GM19452 (cell line): Measurements from ENCODE around the gene TM9SF2.
A peak's percentile ranks its signal among the peaks of the same experiment; 100 is the strongest.
"Not testable (repeated sequence)": the region's sequence is repeated elsewhere in the genome, so short reads cannot be mapped to it uniquely, and the experiment has no call there.

Experiments used
- ATAC-seq: cut with Tn5 transposase; IDR thresholded peaks from one replicate; pipeline ENCODE4 v1.9.1; 2021; ENCODE audit not compliant: unreplicated experiment

TM9SF2 gene

DNA sequence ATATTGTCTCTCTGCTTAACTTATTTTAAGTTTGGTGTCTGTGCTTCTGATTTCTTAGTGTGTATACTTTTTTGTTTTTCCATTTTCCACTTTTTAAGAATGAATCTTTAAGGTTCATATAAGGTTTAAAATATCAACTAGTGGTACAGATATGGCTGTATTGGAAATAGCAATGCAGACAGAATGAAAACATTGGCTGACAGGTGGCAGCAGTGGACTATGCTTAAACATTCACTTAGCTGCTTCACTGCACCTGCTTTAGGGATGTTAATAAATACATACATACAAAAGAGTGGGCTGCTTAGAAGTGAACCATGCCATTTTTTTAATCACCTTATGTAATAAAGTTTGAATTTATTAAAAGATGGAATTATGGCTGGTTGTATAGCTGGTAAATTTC is 27.3 kb downstream of the TM9SF2 start:
- ATAC-seq = peak; percentile 68

DNA sequence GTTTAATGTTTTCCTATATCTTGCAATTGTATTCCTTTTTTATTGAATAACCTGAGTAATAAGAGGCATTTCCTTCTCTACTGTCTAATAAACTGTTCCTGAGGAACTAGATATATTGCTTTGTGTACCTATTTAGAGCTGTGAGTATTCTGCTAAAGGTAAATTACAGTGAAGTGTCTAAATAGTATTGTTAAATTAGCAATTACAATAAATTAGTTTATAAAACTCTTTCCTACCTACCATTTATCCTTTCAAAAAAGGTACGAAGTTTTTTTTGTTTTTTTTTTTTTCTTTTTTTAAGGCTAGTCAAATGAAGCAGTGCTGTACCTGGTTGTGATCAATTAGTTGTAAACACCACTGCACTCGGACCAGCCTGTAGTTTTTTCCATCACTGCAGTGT is 34.8 kb downstream of the TM9SF2 start:
- no peak for ATAC-seq

DNA sequence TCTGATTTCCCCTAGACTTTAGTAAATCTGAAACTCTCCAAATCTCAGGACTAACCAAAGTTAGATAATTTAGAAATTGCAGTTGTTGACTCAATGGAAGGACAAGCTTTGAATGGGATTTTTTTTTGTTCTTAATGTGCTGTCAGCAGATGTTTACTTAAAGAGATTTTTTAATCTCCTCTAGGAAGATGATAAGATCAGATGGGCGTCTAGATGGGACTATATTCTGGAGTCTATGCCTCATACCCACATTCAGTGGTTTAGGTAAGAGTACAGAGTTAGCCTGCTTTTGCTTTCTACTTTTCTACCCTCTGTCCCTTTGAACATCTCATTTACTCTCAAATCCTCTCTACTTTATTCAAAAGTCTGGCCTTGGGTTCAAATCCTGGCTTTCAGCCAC is 39.3 kb downstream of the TM9SF2 start:
- ATAC-seq = no peak

DNA sequence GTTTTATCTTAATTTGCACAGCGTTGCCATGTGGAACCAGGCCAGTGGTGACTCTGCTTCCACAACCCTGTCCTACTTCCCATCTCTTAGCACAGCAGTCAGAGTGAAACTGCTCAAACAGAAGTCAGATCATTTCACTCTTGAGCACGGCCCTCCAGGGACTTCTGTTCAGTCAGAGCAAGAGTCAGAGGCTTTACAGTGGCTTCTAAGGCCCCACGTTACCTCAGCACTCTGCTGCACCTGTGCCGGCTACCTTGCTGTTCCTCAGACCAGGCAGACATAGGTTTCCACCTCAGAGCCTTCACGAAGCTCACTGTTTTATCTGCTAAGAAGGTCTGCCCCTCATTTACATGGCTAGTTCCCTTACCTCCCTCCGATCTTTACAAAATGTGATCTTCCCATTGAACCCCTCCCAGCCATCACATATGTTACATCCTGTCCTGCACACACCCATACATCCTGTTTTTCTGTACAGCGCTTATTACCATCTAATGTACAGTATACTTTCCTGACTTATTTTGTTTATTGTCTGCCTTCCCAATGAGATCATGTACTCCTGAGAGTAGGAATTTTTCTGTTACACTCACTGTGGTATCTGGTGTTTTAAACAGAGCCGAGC is 41.6 kb downstream of the TM9SF2 start:
- ATAC-seq = peak; percentile 99

DNA sequence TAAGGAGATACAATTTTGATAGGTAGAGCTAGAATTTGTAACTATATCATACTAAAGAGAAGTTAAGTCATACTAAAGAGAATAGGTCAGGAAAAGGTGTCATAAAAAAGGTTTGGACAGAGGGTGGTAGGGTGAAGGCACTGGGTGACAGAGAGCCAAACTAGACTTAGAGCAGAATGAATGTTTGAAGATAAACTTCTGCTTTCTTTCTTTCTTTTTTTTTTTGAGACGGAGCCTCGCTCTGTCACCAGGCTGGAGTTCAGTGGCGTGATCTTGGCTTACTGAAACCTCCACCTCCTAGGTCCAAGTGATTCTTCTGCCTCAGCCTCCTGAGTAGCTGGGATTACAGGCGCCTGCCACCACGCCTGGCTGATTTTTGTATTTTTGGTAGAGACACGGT is 44.1 kb downstream of the TM9SF2 start:
- no peak for ATAC-seq

DNA sequence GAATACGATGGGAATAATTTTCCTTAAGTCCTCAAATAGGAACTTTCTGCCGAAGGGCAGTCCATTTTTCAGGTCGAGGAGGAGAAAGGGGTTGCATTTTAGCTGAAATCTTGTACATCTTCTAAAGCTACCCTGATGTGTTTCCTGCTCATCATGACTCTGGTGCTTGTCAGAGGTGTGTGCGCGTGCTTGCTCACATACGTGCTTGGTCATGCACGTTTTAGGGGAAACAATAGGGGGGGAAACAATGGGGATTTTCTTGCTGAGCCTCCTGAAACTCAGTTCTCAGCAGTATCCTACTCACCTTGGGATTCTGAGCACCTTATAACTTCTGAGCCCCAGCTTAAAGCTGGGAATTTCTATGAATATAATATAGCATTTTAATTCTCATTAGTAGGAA is 44.7 kb downstream of the TM9SF2 start:
- ATAC-seq = no peak

DNA sequence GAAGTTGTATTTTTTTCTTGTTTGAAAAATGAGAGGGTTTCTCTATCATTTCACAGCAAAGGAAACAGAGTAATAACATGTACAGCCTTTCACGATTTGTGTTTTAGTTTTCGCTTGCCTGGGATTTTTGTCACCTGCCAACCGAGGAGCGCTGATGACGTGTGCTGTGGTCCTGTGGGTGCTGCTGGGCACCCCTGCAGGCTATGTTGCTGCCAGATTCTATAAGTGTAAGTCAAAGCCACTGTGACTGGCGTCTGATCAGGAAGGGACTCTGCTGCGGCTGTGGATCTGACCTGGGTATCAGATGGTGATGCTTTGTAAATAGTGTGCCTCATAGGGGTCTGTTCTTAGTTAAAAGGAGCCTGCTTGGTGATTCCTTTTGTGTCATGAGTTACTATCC is 45.6 kb downstream of the TM9SF2 start:
- ATAC-seq = no peak

DNA sequence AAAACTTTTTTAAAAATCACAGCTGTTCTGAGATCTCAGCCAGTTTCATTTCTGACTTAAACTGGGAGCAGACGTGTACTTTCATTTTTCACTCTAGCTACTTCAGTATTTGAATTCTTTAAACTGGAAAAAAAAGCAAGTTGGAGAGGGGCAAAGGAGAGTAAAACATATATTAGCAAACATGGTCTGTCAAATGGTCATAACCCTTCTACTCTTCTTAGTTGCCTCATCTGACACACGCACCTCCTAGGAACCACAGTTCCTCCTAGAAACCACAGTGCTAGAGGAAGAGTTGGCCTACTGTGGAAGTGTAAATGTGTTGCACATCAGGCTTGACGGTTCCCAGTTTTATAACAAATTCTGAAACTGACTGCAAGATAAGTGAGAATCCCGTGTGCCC is 47.2 kb downstream of the TM9SF2 start:
- peak; percentile 65 for ATAC-seq

DNA sequence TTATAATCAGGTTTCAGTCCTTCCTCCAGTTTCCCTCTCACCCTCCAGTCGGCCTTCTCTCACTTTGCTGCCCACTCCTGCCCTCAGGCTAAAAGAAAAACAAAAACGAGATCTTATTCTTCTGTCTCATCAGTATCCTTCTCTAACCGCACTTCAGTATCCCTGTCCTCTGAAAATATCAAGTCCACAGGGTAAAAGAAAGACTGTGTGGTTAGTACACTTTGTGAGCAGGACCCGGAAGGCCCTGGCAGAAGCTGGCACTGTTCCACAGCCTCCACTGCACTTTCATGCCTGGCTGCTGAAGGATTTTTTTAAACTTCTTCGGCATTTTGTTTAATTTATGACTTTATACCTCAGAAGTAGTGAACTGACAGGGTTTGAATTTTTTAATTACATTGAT is 51.8 kb downstream of the TM9SF2 start:
- no peak for ATAC-seq

DNA sequence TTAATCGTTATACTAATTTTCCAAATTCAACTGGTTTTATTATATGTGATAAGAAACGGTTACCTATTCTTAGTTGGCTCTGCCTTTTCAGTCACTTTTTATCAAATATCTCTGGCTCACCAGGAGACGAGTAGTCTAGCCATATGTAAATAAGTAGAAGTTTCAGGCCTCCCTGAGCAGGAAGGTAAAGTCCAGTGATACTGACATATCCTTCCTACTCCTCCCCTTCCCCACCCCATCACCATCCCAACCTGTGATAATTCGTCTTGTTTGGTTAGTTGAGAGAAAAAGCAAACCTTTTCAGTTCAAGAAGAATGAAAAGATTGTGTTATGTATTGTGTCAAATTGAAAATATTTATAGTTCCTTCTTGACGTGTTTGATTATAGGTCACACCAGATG is 53.9 kb downstream of the TM9SF2 start:
- ATAC-seq = no peak

DNA sequence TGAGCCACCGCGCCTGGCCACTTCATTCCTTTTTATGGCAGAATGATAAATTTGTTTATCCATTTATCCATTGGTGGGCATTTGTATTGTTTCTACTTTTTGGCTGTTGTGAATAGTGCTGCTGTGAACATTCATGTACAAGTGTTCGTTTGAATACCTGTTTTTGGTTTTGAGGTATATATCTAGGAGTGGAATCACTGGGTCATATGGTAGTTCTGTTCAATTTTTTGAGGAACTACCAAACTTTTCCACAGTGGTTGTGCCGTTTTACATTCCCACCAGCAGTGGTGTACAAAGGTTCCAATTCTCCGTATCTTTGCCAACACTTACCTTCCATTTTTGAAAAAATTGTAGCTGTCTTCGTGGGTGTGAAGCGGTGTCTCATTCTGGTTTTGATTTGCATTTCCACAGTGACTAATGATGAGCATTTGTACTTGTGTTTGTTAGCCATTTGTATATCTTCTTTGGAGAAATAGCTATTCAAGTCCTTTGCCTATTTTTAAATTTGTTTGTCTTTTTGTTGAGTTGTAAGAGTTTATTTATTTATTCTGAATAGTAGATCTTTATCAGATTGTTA is 55.7 kb downstream of the TM9SF2 start:
- no peak for ATAC-seq

DNA sequence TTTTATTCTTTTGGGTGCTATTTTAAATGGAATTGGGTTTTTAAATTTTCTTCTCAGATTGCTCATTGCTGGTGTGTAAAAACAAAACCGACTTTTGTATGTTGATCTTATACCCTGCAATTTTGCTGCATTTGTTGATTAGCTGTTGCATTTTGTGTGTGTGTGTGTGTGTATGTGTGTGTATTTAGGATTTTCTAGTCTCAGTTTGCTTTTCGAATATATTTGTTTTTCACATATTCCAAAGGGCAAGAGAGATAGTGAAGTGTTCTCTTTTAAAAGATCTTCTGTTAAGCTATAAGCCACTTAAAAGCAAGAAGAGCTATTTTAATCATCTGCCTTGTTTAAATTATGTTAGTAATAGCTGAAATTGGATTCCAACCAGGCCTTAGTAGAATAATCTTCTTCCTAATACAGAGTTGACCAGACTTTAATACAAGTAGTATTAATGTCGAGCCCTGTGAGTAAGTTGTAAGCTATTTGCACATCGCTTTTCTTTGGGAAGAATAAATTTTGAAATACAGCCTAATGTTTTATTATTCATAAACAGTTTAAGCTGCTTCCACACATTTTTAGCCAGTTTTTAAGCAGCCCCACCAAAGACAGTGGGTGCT is 57.4 kb downstream of the TM9SF2 start:
- no peak for ATAC-seq

DNA sequence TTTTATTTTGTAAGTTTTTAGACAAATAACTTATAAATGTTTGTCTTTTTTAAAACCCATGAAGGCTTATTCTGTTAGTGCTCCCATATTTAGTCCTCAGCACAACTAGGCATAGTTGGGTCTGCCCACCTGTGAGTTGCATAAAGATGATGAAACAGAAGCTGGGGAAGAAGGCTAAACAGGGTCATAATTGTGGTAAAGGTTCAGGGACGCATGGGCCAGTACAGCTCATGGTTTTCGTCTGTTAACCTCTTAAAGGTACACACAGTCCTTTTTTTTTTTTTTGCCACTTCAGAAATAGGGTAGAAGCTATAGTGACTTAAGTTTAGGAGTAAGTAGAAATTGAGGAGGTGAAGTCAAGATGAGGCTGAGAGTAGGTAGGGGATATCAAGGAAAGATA is 58.3 kb downstream of the TM9SF2 start:
- ATAC-seq = no peak

DNA sequence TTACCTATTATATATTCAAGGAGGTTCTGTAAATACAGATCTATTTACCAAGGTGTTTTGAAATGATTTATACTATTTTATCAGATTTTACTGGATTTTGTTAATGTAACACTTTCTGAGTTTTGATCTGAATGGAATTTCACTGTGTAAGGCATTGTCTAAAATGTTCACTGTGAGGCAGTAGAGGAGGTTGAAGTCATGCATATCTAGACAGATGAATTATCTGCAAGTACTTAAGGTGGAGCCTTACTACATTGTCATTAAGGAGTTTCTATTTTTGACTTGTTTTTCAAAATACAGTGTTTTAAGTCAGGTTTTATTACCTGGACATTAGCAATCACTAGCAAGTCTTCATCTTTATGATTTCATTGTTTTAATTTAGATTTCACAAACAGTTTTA is 62.1 kb downstream of the TM9SF2 start:
- no peak for ATAC-seq

DNA sequence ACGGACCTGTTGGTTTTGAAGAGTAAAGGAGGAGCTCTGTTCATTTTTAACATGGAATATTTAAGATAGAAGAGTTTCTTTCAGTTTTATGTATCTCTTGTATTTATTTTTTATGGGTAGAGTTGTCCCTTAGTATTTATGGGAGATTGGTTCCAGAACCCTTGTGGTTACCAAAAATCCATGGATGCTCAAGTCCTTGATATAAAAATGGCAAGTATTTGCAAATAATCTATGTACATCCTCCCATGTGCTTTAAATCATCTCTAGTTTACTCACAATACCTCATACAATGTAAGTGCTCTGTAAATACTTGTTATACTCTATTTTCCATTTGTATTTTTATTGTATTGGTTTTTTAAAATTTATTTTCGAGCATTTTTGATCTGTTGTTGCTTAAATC is 63.1 kb downstream of the TM9SF2 start:
- ATAC-seq = no peak

DNA sequence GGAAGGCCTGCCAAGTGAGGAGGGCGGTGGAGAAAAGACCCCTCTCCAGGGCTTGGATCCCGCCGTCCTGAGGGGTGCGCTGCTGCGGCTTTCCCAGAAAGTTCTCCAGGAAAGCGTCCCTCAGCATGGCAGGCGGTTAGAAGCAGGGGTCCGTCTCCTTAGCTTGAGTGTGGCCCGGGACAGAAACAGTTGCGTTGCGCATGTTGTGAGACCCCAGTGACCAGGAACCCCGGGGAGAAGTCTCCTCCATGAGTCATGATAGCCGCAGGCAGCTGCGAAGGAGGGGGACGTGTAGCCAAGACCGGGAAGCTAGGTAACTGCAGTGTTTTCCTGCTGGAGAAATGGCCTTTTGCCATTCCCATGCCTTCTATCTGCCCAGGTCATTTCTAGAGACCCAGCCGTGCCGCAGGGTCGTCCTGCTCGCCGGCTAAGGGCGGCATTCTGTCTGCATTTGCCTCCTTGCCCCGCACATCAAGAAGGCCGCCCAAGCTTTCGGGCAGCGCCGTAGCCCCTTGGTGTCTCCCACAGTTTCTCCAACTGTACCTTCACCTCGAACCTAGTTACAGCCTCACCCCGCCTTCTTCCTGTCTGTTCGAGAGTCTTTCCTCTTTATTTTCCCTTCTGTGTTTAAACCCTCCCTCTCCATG is 64.3 kb downstream of the TM9SF2 start:
- ATAC-seq = no peak

DNA sequence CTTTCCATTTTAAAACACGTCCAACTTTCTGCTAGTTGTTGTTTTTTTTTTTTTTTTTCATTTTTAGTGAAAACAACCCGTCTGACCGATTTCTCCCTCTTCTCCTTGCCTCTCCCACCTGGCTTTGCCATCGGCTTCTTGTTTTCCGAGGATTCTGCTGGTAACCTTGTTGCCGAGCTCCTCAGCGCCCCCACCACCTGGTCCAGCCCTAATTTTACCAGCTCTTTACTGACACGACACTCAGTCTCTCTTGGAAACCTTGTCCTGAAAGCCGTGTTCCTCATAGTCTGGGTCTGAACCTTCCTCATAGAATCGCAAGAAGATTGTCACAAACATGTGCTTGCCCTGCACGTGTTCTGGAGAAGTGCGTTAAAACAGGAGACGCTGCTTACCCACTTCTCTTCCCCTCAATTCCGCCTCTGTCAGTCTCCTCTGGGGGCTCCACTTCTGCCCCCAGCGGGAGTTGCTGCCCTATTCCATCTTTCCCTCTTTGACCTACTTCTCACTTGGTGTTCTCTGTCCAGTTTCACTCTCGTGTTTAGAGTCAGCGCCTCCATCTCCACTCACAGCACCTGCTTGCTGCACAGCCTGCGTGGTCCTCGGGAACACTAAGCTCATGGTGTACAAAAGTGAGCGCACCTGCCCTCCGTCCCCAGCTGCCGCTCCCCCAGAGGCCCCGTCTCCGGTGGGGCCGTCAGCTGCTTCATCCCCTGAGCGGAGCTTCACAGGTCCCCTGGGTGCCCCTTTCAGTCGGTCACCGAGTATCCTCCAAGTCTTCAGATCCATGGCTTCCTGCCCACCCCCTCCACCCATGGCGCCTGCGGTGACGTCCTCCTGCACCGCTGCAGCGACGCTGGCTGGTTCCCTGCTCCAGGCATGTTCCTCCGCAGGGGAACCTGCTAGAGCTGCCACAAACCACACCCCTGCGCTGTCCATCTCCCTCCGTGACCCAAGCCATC is 65.1 kb downstream of the TM9SF2 start:
- no peak for ATAC-seq

DNA sequence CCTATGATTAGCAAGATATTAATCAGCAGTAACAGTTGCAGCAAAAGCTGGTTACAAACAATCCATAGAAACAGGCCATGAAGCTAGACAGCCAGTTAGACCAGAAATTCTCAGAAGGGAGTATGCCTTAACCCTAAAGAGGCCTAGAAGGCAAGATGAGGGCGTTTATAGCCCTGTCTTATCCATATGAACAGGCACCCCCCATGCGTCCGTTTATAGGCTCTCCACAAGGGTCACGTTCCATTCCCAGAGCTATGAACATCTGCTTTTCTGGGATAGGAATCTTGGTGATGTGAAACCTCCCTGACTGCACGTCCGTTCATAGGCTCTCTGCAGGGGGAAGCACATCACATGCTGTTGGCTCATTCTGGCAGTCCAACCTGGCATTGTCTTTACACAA is 67.6 kb downstream of the TM9SF2 start:
- ATAC-seq = not testable (repeated sequence)

DNA sequence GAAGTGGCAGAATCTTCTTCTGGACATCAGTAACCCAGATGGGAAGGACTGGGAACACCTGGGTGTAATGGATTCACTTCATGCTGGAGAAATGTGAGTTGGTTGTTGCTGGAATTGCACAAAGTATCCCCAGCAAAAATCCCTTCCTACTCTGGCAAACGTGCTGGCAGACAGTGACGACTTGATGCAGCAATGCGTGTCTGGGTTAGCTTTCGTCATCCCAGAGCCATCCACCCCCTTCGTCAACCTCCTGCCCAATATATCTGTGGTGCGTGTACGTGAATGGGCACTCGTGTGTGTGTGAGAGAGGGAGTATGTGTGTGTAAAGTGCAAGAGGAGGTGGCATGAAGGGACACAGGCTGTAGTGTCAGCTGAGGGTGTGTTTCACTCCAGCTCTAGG is 70.9 kb downstream of the TM9SF2 start:
- no peak for ATAC-seq

DNA sequence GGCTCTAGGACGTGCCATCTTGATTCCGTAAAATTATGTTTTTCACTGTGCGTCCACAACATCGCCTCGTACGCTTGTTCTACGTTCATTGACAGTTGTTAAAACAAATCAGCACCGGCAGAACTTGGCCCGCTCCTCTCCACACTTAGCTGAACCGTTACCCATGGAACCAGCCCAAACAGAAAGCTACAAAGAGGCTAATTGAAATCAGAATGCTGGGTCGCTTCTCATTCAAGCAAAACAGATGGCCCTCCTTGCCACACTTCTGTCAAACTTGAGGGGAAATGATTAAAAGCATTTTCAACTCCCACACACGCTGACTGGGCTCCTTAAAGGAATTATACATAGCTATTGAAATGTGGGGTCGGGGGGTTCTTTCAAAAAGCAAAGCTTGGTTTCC is 71.6 kb downstream of the TM9SF2 start:
- no peak for ATAC-seq

DNA sequence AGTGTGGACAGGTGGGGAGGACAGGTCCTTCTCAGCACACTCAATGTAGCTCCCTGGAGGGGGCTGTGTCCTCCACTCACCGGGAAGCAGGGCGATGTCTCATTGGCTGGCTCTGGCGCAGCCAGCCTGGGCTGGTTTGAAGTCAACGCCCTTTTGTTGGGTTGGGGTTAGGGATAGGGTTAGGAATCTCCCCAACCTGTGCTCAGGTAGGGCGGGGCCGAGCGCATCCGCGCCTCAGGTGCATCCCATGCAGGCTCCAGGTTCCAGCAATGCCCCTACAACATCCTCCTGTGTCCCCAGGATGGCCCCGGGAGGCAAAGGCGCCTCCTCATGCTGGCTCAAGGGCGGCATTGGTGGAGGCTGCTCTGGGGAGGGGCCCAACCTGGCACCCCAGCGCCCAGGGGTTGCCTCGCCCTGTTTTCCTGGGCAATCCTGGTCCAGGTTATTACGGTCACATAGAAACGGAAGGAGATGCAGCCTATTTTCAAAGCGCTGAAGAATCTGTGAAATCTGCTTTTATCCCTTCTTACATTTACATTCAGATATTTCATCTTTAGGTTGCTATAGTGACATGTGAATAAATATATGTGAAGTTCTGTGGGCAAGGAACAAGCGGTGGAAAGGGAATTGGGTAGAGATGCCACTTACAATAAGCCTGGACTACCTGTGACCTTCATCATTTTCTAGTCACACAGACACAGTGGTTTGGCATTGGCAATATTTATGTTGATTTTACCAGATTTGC is 74.3 kb downstream of the TM9SF2 start:
- no peak for ATAC-seq
